ENCODE measurements around the gene CELF3.

Gene CELF3

GRCh38 chr1:151661751-151662150 is 54.9 kb downstream of the CELF3 start:
- Histone ChIP-seq H2AFZ (ENCODE audit: low read depth, low read length) (no peak overlapping the region), H4K20me1 (ENCODE audit: insufficient read depth, low read length) (no peaks in the 10 kb centered on the region), H3K9me3 (ENCODE audit: insufficient read depth, low read length) (no peaks in the 10 kb centered on the region), H3K4me3 (ENCODE audit: low read length) (no peak overlapping the region), H3K9ac (ENCODE audit: low read length) (no peak overlapping the region), H3K4me2 (ENCODE audit: low read length) (peak overlapping the region; percentile 29), H3K27ac (ENCODE audit: low read length) (peak overlapping the region; percentile 22), H3K79me2 (ENCODE audit: low read length) (no peaks in the 10 kb centered on the region), H3K27me3 (ENCODE audit: low read depth, low read length) (no peaks in the 10 kb centered on the region), H3K4me1 (ENCODE audit: low read length) (peaks cover 11% of the 10 kb centered on the region), H3K36me3 (replicated peaks; ENCODE audit: low read depth, low read length) (peaks cover 22% of the 10 kb centered on the region)
- TF ChIP-seq CTCF (IDR thresholded peaks at IDR 0.05; ENCODE audit: low read depth, low read length) (no peak), EZH2phosphoT487 (IDR thresholded peaks at IDR 0.05; ENCODE audit: low read depth) (no peak)

GRCh38 chr1:151655371-151655770 is 61.2 kb downstream of the CELF3 start:
- Histone ChIP-seq H4K20me1 (ENCODE audit: insufficient read depth, low read length) (no peaks in the 10 kb centered on the region), H3K9me3 (ENCODE audit: insufficient read depth, low read length) (no peaks in the 10 kb centered on the region), H3K4me2 (ENCODE audit: low read length) (no peak overlapping the region), H3K4me1 (ENCODE audit: low read length) (no peaks in the 10 kb centered on the region), H2AFZ (ENCODE audit: low read depth, low read length) (no peak overlapping the region), H3K27me3 (ENCODE audit: low read depth, low read length) (no peaks in the 10 kb centered on the region), H3K79me2 (ENCODE audit: low read length) (no peaks in the 10 kb centered on the region; the same call in 1 of the 2 replicates), H3K4me3 (ENCODE audit: low read length) (no peak overlapping the region), H3K36me3 (replicated peaks; ENCODE audit: low read depth, low read length) (peaks cover 24% of the 10 kb centered on the region), H3K9ac (ENCODE audit: low read length) (no peak overlapping the region), H3K27ac (ENCODE audit: low read length) (no peak overlapping the region)
- TF ChIP-seq CTCF (IDR thresholded peaks at IDR 0.05; ENCODE audit: low read depth, low read length) (no peak), EZH2phosphoT487 (IDR thresholded peaks at IDR 0.05; ENCODE audit: low read depth) (no peak)

- no peak overlapping the region for H3K9ac ChIP-seq (ENCODE audit: low read length)
- H3K4me3 ChIP-seq (ENCODE audit: low read length): no peak overlapping the region
- no peak overlapping the region for H3K4me2 ChIP-seq (ENCODE audit: low read length)
- H3K79me2 ChIP-seq (ENCODE audit: low read length): no peaks in the 10 kb centered on the region; the same call in 1 of the 2 replicates
- no peaks in the 10 kb centered on the region for H3K9me3 ChIP-seq (ENCODE audit: insufficient read depth, low read length)
- no peaks in the 10 kb centered on the region for H3K4me1 ChIP-seq (ENCODE audit: low read length)
- no peak overlapping the region for H2AFZ ChIP-seq (ENCODE audit: low read depth, low read length)
- H3K27me3 ChIP-seq (ENCODE audit: low read depth, low read length): no peaks in the 10 kb centered on the region
- H4K20me1 ChIP-seq (ENCODE audit: insufficient read depth, low read length): no peaks in the 10 kb centered on the region
- peaks cover 26% of the 10 kb centered on the region for H3K36me3 ChIP-seq (replicated peaks; ENCODE audit: low read depth, low read length)
- TF ChIP-seq EZH2phosphoT487 (IDR thresholded peaks at IDR 0.05; ENCODE audit: low read depth) (no peak), CTCF (IDR thresholded peaks at IDR 0.05; ENCODE audit: low read depth, low read length) (no peak)
- no peak overlapping the region for H3K27ac ChIP-seq (ENCODE audit: low read length)
Observed at GRCh38 chr1:151653397-151653796, 63.2 kb downstream of the CELF3 start.

All from OCI-LY3 (cell line).